Inflammatory macrophage treated with lipopolysaccharide for 1 hour (primary cell): Measurements from ENCODE around the gene DSPP.

Experiments
- DNase-seq, 2 donors: peaks; one replicate each; pipeline ENCODE4 v3.0.0-alpha.2; 2020 to 2022

The DSPP gene

DNA sequence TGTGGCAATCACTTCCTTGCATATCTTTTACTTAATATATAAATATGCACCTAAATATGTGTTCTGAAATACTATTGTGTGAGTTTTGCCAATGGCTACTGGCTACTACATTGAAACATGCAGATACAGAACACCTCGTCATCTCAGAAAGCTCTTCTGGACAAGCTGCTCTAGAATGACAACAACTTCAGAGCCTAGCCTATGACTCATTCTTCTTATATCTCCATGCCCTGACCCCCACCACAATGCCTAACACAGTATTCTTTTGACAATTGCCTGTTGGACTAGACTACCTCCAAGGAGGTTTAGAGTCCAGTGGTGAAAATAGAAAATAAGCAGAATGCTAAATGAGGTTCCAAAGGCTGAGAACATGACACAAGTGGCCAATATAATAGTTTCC lies 24.1 kb downstream of the DSPP start:
- DNase-seq = no peak

GRCh38 chr4:87633243-87633642 lies 24.9 kb downstream of the DSPP start:
- no peak for DNase-seq

DNA sequence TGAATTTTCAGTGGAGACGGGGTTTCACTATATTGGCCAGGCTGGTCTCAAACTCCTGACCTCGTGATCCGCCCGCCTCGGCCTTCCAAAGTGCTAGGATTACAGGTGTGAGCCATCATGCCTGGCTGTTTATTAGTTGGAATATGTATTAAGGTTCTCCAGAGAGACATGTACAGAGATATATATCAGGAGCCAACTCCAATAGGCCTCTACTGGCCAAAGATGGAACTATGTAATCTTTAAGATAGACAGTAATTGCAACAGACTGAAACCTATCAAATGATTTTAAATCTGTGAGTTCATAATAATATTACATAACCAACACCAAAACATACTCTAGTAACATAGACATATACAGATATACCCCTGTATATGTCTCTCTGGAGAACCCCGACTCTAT lies 36.0 kb downstream of the DSPP start:
- DNase-seq = no peak

GRCh38 chr4:87649980-87650379 lies 41.7 kb downstream of the DSPP start, which contains the start of gene DMP1:
DMP1 (plus strand) TSS chr4:87650280; CDS start chr4:87656493, 6,213 bp downstream.
- no peak for DNase-seq

DNA sequence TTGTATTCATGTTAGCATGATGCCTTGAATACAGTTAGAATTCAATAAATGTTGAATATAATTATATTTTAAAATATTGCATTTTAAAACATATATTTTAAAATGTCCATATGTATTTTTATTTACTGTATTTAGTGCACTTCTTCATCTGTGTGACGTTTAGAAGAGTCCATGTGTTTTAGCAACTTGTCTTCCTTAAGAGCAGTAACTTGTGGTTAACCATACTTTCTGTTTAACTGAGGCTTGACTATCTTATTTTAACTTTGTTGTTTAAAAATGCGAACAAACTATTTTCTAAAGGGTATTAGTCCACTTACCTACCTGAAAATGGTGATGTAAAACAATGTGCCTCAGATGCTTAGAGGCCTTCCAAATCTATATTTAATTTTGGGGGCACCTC lies 42.6 kb downstream of the DSPP start:
- no peak for DNase-seq

DNA sequence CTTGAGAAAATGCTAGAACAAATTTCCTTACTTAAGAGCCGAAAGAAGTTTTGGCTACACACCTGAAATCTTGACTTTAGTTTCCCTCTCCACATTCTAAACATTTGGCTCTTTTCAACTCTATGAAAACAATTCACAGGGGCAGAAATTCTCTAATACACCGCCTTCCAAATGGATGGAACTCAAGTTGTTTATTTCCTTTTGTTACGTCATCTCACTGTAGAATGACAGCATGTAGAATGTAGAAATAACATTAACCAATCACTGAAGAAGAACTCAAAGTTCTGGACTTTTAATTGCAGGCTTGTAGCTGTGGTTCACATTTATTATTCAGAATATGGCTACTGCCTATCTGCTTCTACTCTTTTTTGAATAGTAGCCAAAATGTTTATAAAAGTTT lies 43.6 kb downstream of the DSPP start:
- DNase-seq = peak in 1 of 2 donors; percentile 8

GRCh38 chr4:87654487-87655044 lies 46.2 kb downstream of the DSPP start:
- DNase-seq = no peak

- DNase-seq = no peak
Measured at GRCh38 chr4:87657525-87657924, 49.2 kb downstream of the DSPP start.

GRCh38 chr4:87659247-87659931 lies 51.1 kb downstream of the DSPP start:
- DNase-seq = no peak

GRCh38 chr4:87662871-87663270 lies 54.5 kb downstream of the DSPP start:
- DNase-seq = no peak
